ENCODE results near the gene SLC25A26. TPM values are rescaled to one million over a fixed set of nuclear protein-coding genes. Genes with fewer than 3 reads are reported as not detected.
A peak's percentile ranks its signal among the peaks of the same experiment; 100 is the strongest.

SLC25A26 gene
- total and polyA plus RNA-seq, 7 donors: 21.0 to 43.6 (median 31.9) TPM

DNA sequence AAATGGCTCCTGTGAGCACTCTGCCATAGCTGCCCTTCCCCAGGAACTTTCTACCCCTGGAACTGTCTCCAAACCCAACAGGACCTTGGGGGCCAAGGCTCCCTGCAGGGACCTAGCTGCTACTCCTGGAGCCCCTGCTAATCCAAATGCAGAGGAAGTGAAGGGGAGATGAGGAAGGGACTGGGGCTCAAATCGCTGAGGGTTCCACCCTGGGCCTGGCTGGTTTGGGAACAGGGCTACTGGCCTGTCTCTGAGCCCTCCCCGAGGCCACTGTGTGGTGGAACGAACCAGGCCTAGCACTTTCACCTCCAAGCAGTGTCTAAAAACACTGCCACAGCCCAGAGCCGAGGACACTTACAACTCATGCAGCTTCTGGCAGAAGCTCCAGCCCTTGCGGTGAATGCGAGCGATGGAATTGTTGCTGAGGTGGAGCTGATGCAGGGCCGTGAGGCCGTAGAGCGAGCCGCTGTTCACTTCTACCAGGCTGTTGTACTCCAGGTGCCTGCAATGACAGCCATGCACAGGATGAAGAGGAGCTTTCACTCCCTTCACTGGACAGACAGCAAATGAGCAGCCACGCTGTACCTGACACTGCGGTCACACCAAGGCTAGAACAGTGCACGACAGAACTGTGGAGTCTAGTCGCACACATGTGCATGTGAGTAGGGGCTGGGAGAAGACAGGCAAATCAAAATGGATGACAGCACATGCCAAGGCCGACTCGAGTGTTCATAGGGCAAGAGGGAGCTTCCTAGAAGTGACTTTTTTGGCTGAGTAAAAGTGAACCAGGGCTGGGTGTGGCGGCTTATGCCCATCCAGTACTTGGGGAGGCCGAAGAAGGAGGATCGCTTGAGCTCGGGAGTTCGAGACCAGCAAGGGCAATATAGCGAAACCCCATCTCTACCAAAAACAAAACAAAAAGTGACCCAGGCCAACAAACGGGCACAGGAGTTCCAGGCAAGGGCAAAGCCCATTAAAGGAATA lies 189.3 kb downstream of the SLC25A26 start:
- peak overlapping the region; percentile 77 for H3K27ac ChIP-seq
- H3K9me3 ChIP-seq: no peaks in the 10 kb centered on the region

DNA sequence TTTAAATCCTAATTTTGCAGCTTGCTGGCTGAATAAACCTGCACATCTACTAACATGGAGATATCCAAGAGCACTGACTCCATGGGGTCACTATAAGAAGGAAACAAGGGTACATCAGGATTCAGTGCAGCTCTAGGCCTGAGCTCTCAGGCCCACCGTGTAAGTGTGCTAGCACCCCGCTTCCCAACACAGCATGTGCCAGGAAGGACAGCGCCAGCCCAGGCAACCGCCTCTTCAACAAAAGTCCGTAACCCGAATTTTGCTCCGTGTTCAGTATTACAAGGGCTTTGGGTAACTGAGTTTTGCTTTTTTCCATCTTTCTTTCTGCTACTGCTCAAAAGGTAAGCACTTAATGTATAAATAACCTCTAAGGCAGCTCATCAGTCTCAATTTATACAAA lies 190.2 kb downstream of the SLC25A26 start:
- Histone ChIP-seq H3K9me3 (no peaks in the 10 kb centered on the region), H3K27me3 (ENCODE audit: insufficient read depth in 3 of 3, low read length in 2 of 3) (no peaks in the 10 kb centered on the region), H3K4me1 (peaks cover 57% of the 10 kb centered on the region), H3K27ac (peak overlapping the region; percentile 77), H3K36me3 (ENCODE audit: insufficient read depth in 1 of 2, low read depth in 1 of 2) (peaks cover 3 to 58% of the 10 kb centered on the region in 2 donors), H3K4me3 (no peak overlapping the region)
- ATAC-seq (no peak), DNase-seq (no peak)
- intact Hi-C loops (cut with DNase I): no loop called here
- 84 to 93% (median 86%) methylated on average over 7 of the region's 7 CpGs for WGBS, 3 donors
- TF ChIP-seq, protein P1, sequence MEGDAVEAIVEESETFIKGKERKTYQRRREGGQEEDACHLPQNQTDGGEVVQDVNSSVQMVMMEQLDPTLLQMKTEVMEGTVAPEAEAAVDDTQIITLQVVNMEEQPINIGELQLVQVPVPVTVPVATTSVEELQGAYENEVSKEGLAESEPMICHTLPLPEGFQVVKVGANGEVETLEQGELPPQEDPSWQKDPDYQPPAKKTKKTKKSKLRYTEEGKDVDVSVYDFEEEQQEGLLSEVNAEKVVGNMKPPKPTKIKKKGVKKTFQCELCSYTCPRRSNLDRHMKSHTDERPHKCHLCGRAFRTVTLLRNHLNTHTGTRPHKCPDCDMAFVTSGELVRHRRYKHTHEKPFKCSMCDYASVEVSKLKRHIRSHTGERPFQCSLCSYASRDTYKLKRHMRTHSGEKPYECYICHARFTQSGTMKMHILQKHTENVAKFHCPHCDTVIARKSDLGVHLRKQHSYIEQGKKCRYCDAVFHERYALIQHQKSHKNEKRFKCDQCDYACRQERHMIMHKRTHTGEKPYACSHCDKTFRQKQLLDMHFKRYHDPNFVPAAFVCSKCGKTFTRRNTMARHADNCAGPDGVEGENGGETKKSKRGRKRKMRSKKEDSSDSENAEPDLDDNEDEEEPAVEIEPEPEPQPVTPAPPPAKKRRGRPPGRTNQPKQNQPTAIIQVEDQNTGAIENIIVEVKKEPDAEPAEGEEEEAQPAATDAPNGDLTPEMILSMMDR (IDR thresholded peaks at IDR 0.05): no peak

More for the DNA sequence above, 189.3 kb downstream of the SLC25A26 start:
- WGBS, 3 donors: 90 to 94% (median 93%) methylated on average over 24 of the region's 24 CpGs
- no peaks in the 10 kb centered on the region for H3K27me3 ChIP-seq (ENCODE audit: insufficient read depth in 3 of 3, low read length in 2 of 3)
- H3K36me3 ChIP-seq (ENCODE audit: insufficient read depth in 1 of 2, low read depth in 1 of 2): peaks cover 3 to 53% of the 10 kb centered on the region in 2 donors
- no peak for DNase-seq
- intact Hi-C loops (cut with DNase I): loop anchor here (5.0 kb wide), 3 partner anchors 87 to 412 kb away; no protein-coding TSS in a partner anchor
- TF ChIP-seq, protein P1 (IDR thresholded peaks at IDR 0.05): no peak
- H3K4me1 ChIP-seq: peaks cover 58% of the 10 kb centered on the region
- no peak overlapping the region for H3K4me3 ChIP-seq
- ATAC-seq: no peak

DNA sequence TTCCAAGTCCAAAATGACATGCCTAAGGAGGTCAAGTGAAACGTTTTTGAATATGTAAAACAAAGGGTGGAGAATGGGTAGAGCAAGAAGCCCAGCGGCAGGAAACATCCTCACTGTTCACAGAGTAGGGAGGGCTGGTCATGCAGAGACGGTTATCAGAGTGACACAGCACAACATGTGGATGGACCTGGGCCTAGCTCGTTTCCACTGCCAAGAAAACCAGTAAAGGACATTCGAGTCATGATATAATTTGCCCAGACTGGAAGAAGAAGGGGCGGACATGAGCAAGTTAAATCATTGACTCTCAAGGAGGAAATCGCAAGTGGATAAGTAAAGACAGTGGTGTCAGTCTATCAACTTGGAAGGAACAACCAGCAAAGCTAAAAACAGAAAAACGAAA lies 190.7 kb downstream of the SLC25A26 start:
- intact Hi-C loops (cut with DNase I): no loop called here
- Histone ChIP-seq H3K4me1 (peaks cover 57% of the 10 kb centered on the region), H3K9me3 (no peaks in the 10 kb centered on the region), H3K27me3 (ENCODE audit: insufficient read depth in 3 of 3, low read length in 2 of 3) (no peaks in the 10 kb centered on the region), H3K4me3 (no peak overlapping the region), H3K36me3 (ENCODE audit: insufficient read depth in 1 of 2, low read depth in 1 of 2) (peaks cover 3 to 55% of the 10 kb centered on the region in 2 donors), H3K27ac (peak overlapping the region; percentile 77)
- DNase-seq (peak in 1 of 2 donors; percentile 76), ATAC-seq (peak; percentile 67 to 74 (median 70))
- TF ChIP-seq, protein P1 (IDR thresholded peaks at IDR 0.05): no peak
- 17 to 28% (median 20%) methylated on average over 8 of the region's 8 CpGs for WGBS, 3 donors

DNA sequence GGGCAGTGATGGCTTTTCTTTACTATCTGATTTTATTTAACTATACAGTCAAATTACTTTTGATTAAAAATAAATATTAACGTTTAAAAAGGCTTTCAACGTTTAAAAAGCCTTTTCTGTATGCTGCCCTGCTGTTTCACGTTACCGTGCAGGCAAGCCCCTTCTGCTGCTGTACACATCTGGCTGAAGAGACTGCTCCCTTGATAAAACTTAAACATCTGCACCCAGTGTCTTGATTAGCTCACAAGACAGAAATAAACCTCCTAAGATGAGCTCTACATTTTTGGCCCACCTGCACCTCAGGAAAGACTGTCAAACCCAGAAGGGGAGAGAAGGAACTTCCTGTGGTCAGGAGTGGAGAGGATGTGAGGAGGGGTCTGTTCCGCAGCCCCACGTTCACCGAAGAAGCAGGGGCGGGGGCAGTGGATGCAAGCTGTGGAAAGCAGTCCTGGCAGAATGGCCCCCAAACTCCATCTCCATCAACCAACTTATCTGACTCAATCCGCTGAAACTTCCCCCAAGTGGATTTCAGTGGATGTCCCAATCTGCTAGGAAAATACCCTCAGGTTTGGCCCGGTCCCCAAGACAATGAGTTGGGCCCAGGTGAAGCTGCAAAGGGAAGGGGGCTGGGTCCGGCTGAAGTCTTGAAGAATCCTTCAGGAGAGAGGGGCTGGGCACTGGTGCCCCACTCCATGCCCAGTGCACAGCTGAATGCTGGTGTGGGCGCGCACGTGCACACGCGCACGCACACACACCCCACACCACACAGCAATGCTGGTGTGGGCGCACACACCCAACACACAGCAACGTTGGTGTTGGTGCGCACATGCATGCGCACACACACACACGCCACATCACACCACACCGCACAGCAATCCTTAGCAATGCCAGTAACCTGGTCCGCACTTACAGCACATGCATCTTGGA lies 191.4 kb downstream of the SLC25A26 start:
- intact Hi-C loops (cut with DNase I): no loop called here
- Histone ChIP-seq H3K36me3 (ENCODE audit: insufficient read depth in 1 of 2, low read depth in 1 of 2) (peaks cover 3 to 47% of the 10 kb centered on the region in 2 donors), H3K27me3 (ENCODE audit: insufficient read depth in 3 of 3, low read length in 2 of 3) (no peaks in the 10 kb centered on the region), H3K9me3 (no peaks in the 10 kb centered on the region), H3K4me3 (no peak overlapping the region), H3K27ac (peak overlapping the region; percentile 77), H3K4me1 (peaks cover 58% of the 10 kb centered on the region)
- TF ChIP-seq, protein P1 (IDR thresholded peaks at IDR 0.05): no peak
- no peak for DNase-seq
- no peak for ATAC-seq
- WGBS, 3 donors: 79 to 84% (median 82%) methylated on average over 24 of the region's 24 CpGs
